Loucy (cell line): ENCODE results near the gene HCST.

ENCODE experiments used
- CTCF ChIP-seq: fragments of 200-600 bp; sonication (generic); conservative IDR thresholded peaks from 2 replicates; pipeline ENCODE4 v1.5.1; 2014; ENCODE audit warnings: mild to moderate bottlenecking, antibody characterized with exemption, low read length
- EZH2phosphoT487 ChIP-seq: fragments of 200-600 bp; IDR thresholded peaks from 2 replicates; pipeline ENCODE4 v1.6.1; 2018; ENCODE audit warnings: antibody characterized with exemption, mild to moderate bottlenecking, moderate library complexity, borderline replicate concordance

GRCh38 chr19:35861640-35862160 is 40.6 kb upstream of the HCST start:
- TF ChIP-seq CTCF (no peak), EZH2phosphoT487 (no peak)
